HG03521 (cell line): Measurements from ENCODE around the gene EOMES.
"Not testable (repeated sequence)": the region's sequence is repeated elsewhere in the genome, so short reads cannot be mapped to it uniquely, and the experiment has no call there.

Source experiments
- ATAC-seq: cut with Tn5 transposase; IDR thresholded peaks from one replicate; pipeline ENCODE4 v1.9.1; 2021; ENCODE audit warnings: mild to moderate bottlenecking, moderate library complexity; ENCODE audit not compliant: unreplicated experiment

EOMES gene

GRCh38 chr3:27721717-27722564 lies at the start of gene EOMES:
Gene EOMES (minus strand): TSS chr3:27722323. CDS start chr3:27722294, 29 bp downstream.
- ATAC-seq: peak; percentile 48

DNA sequence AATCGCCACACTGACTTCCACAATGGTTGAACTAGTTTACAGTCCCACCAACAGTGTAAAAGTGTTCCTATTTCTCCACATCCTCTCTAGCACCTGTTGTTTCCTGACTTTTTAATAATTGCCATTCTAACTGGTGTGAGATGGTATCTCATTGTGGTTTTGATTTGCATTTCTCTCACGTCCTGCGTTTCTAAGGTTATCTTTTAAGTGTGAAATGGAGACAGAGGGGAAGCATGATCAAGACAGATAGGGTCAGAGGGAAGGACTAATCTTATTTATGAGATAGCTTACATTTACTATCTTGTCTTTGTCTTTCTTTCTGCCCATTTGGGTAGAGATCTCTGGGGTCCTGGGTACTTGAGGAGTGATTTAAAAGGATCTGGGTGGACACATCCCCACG lies 48.3 kb upstream of the EOMES start:
- ATAC-seq: not testable (repeated sequence)

- ATAC-seq: no peak
Observed at GRCh38 chr3:27767000-27767399, 44.9 kb upstream of the EOMES start.

- no peak for ATAC-seq
Observed at GRCh38 chr3:27758083-27758482, 36.0 kb upstream of the EOMES start.

GRCh38 chr3:27756877-27757276 lies 34.8 kb upstream of the EOMES start:
- no peak for ATAC-seq

GRCh38 chr3:27752926-27753325 lies 30.8 kb upstream of the EOMES start:
- ATAC-seq: no peak

- ATAC-seq: no peak
Observed at GRCh38 chr3:27749643-27750042, 27.5 kb upstream of the EOMES start.

DNA sequence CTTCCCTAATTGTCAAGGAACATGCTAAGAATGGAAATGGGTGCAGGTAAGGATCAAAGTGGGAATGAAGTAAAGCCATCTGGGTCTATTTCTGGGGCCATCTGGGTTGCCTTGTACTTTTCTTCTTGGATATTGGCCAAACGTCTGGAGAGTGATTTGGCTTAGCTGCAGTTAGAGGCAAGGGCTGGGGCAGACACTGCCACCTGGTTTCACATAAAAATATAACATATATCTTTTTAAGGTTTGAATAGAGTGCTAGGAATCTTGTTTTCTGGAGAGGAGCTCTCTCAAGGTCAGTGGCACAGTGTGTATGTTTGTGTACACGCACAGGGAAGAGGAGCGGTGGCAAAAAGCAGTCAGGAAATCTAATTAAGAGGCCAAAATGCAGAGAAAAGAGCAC lies 24.7 kb upstream of the EOMES start:
- ATAC-seq: no peak

- ATAC-seq: no peak
Observed at GRCh38 chr3:27740854-27741253, 18.7 kb upstream of the EOMES start.

GRCh38 chr3:27737091-27737490 lies 15.0 kb upstream of the EOMES start:
- no peak for ATAC-seq

GRCh38 chr3:27730774-27731659 lies 8.9 kb upstream of the EOMES start:
- ATAC-seq: no peak

DNA sequence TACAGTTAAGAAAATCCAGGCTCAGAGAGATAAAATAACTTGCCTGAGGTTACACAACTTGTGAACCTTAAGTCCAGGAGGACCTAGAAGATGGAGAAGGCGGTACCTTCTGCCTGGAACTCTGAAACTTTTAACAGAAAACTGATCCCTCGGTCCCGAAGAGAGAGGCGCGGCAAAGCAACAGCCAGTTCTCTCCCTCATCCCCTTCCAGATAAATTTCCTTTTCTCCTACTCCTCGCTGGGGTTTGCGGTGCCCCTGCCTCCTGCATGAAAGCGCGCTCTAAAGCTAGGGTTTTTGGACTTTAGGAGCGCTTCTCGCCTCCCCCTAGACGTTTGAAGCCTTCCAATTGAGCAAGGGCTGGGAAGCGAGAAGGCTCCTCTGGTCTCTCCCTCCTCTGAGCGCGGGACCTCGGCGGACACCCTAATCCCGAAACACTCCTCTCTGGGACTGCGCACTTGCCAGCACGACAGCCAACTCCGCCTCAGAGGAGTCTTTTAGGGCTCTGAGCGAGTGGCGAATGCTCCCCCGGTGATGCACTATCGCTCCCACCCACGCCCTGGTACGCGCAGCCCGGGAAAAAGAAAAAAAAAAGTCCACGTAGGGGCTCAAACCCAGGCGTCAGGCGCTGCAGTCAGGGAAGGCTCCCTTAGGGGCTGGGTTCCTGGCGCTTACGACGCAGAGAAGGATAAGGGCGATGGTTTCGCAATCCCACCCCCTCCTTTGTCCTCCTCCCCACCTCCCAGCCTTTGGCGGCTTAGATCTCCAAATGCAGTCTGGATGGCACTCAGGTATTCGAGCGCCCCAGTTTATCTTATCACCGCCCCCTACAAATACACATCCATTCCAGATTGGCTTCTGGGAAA lies 7.9 kb upstream of the EOMES start:
- no peak for ATAC-seq

DNA sequence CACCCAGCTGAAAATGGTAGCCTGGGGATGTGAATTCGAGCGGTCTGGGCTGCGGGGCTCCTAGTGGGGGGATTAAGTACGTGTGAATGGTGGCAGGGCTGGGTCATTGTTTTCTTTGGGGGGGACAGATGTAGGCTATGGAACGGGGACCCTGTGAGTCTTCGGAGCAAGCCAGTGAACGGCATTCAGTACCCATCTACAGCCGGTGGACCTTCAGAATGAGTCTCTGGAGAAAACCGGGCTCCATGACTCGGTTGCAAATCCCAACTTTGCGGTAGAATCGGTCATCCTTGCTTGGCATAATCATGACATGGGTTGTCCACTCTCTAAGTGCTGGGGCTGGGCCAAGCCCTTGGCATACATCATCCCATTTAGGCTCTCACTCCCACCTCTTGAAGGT lies 7.2 kb upstream of the EOMES start:
- no peak for ATAC-seq

DNA sequence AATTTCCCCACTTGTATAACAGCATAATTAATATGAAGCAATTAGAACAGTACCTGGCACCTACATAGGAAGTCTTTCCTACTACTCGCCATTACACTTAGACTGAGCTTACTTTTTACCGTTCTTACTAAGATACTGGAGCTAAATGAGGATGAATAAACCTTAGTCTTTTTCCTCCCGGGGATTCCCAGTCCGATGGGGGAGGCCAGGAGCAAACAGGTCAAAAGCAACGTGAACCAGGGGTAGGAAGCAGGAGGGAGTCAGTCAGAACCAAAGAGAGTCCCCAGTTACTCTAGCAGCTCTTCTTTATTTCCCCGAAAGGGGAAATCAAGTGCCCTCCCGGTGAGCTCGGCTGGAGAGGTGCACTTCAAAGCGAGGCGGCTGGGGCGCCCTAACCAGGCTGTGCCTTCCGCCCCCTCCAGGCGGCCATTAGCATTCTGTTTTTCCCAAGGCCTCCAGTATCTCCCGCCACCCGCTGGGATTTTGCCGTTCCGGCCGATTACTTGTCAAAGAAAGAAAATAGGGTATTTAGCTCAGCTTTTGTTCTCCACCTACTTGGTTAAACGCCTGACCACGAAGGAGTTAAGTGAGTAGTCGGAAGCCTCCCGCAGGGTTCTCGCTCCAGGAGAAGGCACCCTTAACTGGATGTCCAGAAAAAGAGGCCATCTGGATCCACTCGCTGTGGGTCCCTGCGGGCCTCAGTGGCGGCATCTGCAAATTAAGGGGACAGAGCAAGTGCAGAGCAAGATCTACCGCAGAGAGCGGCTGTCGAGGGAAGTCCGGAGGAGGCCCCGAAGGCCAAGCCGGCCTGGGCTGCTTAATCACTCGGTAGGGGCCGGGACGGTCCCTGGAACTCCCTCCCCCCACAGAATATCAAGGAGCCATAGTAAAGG lies 6.3 kb upstream of the EOMES start:
- no peak for ATAC-seq

DNA sequence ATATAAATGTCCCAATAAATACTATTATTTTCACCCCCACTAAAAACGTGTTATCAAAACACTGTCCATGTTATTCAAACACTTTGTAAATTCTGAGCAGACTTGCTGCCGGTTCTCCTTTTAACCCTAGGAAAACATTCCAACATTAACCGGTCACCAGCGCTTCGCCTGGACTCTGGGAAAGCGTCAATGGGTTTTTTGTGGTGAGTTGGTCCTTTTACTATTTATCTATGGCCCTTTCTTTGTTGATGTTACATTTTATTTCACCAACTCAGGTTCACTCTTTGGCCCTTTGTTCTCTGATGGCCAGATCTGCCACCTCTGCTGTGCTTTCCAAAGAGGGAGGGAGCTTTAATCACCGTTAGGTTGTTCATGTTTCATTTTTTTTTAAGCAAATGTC lies 4.1 kb upstream of the EOMES start:
- no peak for ATAC-seq

DNA sequence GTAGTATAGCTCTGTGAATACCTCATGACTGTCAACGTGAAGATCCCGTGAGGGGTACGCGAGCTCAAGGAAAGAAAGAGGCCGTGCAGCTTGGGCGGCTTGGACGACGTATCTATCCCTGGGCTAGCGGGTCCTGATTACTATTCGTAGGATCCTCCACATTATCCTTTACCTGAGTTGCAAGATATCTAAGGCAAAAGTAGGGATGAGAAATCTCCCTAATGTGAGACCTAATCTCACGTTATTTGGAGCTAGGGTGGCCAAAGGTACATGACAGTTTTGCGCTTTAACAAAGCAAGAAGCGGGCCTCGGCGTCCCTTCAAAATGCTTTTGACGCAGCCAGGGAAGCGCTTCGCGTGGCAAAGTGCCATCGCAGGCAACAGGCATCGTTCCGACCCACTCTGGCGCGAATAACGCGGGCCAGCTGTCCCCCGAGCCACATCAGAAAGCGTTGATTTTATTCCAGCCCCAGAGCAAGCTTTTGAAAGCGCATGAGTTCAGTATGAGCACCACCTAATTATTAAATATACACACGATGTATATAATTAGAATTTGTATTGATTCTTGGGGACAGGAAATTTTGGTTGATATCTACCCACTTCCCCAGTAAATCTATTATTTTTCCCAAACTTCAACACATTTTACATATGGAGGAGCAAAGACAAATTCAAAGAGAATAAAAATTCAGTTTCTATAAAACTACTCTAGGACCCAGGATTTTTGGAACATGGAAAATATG lies 2.5 kb upstream of the EOMES start:
- ATAC-seq: no peak

GRCh38 chr3:27723815-27724458 lies 1.8 kb upstream of the EOMES start:
- ATAC-seq: no peak

DNA sequence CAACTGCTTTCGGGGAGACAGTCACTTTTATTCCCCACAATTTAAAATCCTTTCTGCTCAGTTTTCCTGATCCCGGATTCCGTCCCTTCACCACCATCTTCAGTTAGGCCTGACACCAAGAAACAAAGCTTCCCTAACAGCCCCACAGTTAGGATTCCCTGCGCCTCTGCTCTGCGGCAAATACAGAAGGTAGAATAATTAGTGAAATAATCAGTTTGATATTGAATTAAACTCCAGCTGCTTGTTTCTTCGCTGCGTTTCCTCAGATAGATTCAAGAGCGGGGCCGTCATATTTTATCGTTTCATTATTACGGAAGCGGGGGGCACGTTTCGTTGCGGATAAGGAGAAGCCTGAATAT lies 1.3 kb upstream of the EOMES start:
- ATAC-seq: no peak

GRCh38 chr3:27723001-27723445 lies 900 bp upstream of the EOMES start:
- no peak for ATAC-seq
